Type B pancreatic cell (in vitro differentiated cells): ENCODE data around the gene MAPRE2. TPM values are rescaled to one million over a fixed set of nuclear protein-coding genes. Genes with fewer than 3 reads are reported as not detected.
A peak's percentile ranks its signal among the peaks of the same experiment; 100 is the strongest.

Source experiments
- DNase-seq: peaks from one replicate; pipeline ENCODE4 v3.0.0; 2021; ENCODE audit warnings: mixed read lengths; ENCODE audit not compliant: unreplicated experiment; ENCODE audit errors: extremely low spot score
- H3K27ac Mint-ChIP-seq: 2 replicates; pipeline ENCODE4 v1.8.0; 2021; ENCODE audit warnings: mild to moderate bottlenecking, mixed read lengths
- H3K27me3 Mint-ChIP-seq: 2 replicates; pipeline ENCODE4 v1.8.0; 2021; ENCODE audit warnings: mixed read lengths
- H3K36me3 Mint-ChIP-seq: 2 replicates; pipeline ENCODE4 v1.8.0; 2021; ENCODE audit warnings: mixed read lengths
- H3K4me1 Mint-ChIP-seq: one replicate; pipeline ENCODE4 v1.8.0; 2021; ENCODE audit warnings: mixed read lengths; ENCODE audit not compliant: unreplicated experiment
- H3K4me3 Mint-ChIP-seq: 2 replicates; pipeline ENCODE4 v1.8.0; 2021; ENCODE audit warnings: mild to moderate bottlenecking, mixed read lengths
- H3K9me3 Mint-ChIP-seq: 2 replicates; pipeline ENCODE4 v1.8.0; 2021; ENCODE audit warnings: mixed read lengths
- CTCF ChIP-seq: fragments of 200-600 bp; sonication (generic); conservative IDR thresholded peaks from 2 replicates; pipeline ENCODE4 v1.5.0; 2021; ENCODE audit warnings: antibody characterized with exemption, mild to moderate bottlenecking
- total RNA-seq: library from RNA; stranded (reverse); gene quantifications from 2 replicates; pipeline ENCODE4 v1.2.1, GENCODE V29; 2021; ENCODE audit warnings: low replicate concordance

The MAPRE2 gene
- total RNA-seq, 1 donor from 2014 or later: 28.0 TPM

- H3K4me1 Mint-ChIP-seq: peaks cover 14% of the 10 kb centered on the region
- H3K9me3 Mint-ChIP-seq: no peaks in the 10 kb centered on the region
- no peak overlapping the region for H3K27ac Mint-ChIP-seq
- TF ChIP-seq CTCF: no peak
- no peaks in the 10 kb centered on the region for H3K36me3 Mint-ChIP-seq
- no peak for DNase-seq
- H3K27me3 Mint-ChIP-seq: no peaks in the 10 kb centered on the region
- H3K4me3 Mint-ChIP-seq: peak overlapping the region; percentile 0
Observed at GRCh38 chr18:35174745-35175144, 133.5 kb downstream of the MAPRE2 start.

GRCh38 chr18:35176925-35177324 is 135.7 kb downstream of the MAPRE2 start:
- H3K4me3 Mint-ChIP-seq: no peak overlapping the region
- H3K27me3 Mint-ChIP-seq: no peaks in the 10 kb centered on the region
- no peak for DNase-seq
- H3K36me3 Mint-ChIP-seq: no peaks in the 10 kb centered on the region
- no peaks in the 10 kb centered on the region for H3K9me3 Mint-ChIP-seq
- H3K4me1 Mint-ChIP-seq: peaks cover 8% of the 10 kb centered on the region
- no peak for TF ChIP-seq CTCF
- no peak overlapping the region for H3K27ac Mint-ChIP-seq

- Mint-ChIP-seq H3K4me1 (peaks cover 8% of the 10 kb centered on the region), H3K27me3 (no peaks in the 10 kb centered on the region), H3K4me3 (no peak overlapping the region), H3K9me3 (no peaks in the 10 kb centered on the region), H3K36me3 (no peaks in the 10 kb centered on the region), H3K27ac (no peak overlapping the region)
- TF ChIP-seq CTCF: no peak
- no peak for DNase-seq
Observed at GRCh38 chr18:35178260-35178659, 137.0 kb downstream of the MAPRE2 start.

DNA sequence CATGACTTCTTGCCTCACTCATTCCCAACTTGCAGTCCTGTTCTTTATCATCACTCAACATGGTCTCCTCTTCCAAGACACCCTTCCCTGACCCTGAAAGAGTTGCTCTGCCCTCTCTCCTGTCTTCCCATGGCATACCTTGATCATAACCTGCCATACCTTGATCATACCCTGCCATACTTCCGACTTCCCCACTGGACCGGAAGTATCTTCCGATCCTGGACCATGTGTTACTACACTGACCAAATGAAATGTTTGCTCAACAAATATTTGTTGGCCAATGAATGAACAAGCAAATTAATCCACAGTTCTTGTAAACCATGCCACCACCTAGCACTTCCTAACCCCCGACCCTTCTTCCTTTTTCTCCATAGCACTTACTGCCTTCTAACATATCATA is 138.7 kb downstream of the MAPRE2 start:
- Mint-ChIP-seq H3K27ac (no peak overlapping the region), H3K4me1 (peaks cover 2% of the 10 kb centered on the region), H3K9me3 (no peaks in the 10 kb centered on the region), H3K36me3 (no peaks in the 10 kb centered on the region), H3K4me3 (no peak overlapping the region), H3K27me3 (no peaks in the 10 kb centered on the region)
- DNase-seq: no peak
- TF ChIP-seq CTCF: no peak

- Mint-ChIP-seq H3K27me3 (no peaks in the 10 kb centered on the region), H3K36me3 (no peaks in the 10 kb centered on the region), H3K9me3 (no peaks in the 10 kb centered on the region), H3K27ac (no peak overlapping the region), H3K4me1 (no peaks in the 10 kb centered on the region), H3K4me3 (no peak overlapping the region)
- no peak for TF ChIP-seq CTCF
- no peak for DNase-seq
Observed at GRCh38 chr18:35180455-35180854, 139.2 kb downstream of the MAPRE2 start.

GRCh38 chr18:35182151-35182550 is 140.9 kb downstream of the MAPRE2 start:
- no peak overlapping the region for H3K4me3 Mint-ChIP-seq
- DNase-seq: no peak
- no peaks in the 10 kb centered on the region for H3K9me3 Mint-ChIP-seq
- no peaks in the 10 kb centered on the region for H3K4me1 Mint-ChIP-seq
- TF ChIP-seq CTCF: no peak
- H3K36me3 Mint-ChIP-seq: no peaks in the 10 kb centered on the region
- no peak overlapping the region for H3K27ac Mint-ChIP-seq
- H3K27me3 Mint-ChIP-seq: peaks cover under 1% of the 10 kb centered on the region
